K562 (cell line): ENCODE measurements around the gene SLIT1. TPM values are rescaled to one million over a fixed set of nuclear protein-coding genes. Genes with fewer than 3 reads are reported as not detected.

Experiments used
- ATAC-seq: fragments of 200-7000 bp; cut with Tn5 transposase; 3 replicates; pipeline ENCODE4 v1.9.1; 2020; ENCODE audit warnings: moderate library complexity
- BruUV-seq: library from RNA; stranded (reverse); fragments of 400-500 nt; replicated peaks from 2 replicates; lab custom pipeline; 2021; lab: Mats Ljungman, UMichigan
- CTCF ChIA-PET: fragments of 300-600 bp; formaldehyde crosslinking; extraction: SDS; loops from one replicate; lab custom pipeline; 2021; ENCODE audit warnings: low intra/inter-chr PET ratio; lab: Yijun Ruan, JAX
- POLR2A ChIA-PET: fragments of 300-600, 350-650 bp; sonication (Branson Sonifier 250); formaldehyde crosslinking; extraction: SDS; loops from one replicate; lab custom pipeline; 2021; ENCODE audit warnings: antibody characterized with exemption, inconsistent platforms; lab: Yijun Ruan, JAX
- DNase-seq, 4 experiments: peaks; one replicate each; pipeline versions ENCODE4 v3.0.0 to v3.0.0-alpha.2; 2011 to 2018; ENCODE audit warnings: low spot score in 3 of 4, mixed read lengths in 3 of 4; ENCODE audit errors: extremely low read depth in 1 of 4
- FAIRE-seq: peaks from 2 replicates; lab custom pipeline; 2011; peaks lifted over from hg19 to GRCh38; lab: Jason Lieb, UNC
- H2AFZ ChIP-seq: 2 replicates; pipeline ENCODE4 v1.6.0; 2011; ENCODE audit warnings: low read depth, low read length, control low read depth, inconsistent platforms
- H3K27ac ChIP-seq: fragments of 200-600 bp; 3 replicates; pipeline ENCODE4 v1.8.0; 2011; ENCODE audit warnings: low read depth, mild to moderate bottlenecking, control low read depth, inconsistent platforms, low read length, moderate library complexity, mixed read lengths; ENCODE audit errors: extremely low read depth
- H3K27me3 ChIP-seq, 2 experiments: fragments of 300-600 bp in 1 of 2; 2 replicates in 1 of 2; 3 replicates in 1 of 2; pipeline versions ENCODE4 v1.6.0 to v1.8.0; 2011; ENCODE audit warnings: inconsistent platforms in 2 of 2, low read length in 2 of 2, mild to moderate bottlenecking in 1 of 2, mixed read lengths in 1 of 2, moderate library complexity in 1 of 2; ENCODE audit not compliant: control insufficient read depth in 2 of 2, insufficient read depth in 2 of 2
- H3K36me3 ChIP-seq: fragments of 300-600 bp; 3 replicates; pipeline ENCODE4 v1.8.0; 2011; ENCODE audit warnings: mild to moderate bottlenecking, low read length, inconsistent platforms; ENCODE audit not compliant: control insufficient read depth, insufficient read depth
- H3K4me1 ChIP-seq, 2 experiments: fragments of 200-600 bp in 1 of 2; replicated peaks in 1 of 2; 2 replicates in 1 of 2; 3 replicates in 1 of 2; pipeline versions ENCODE4 v1.5.1 to v1.8.0; 2011; ENCODE audit warnings: inconsistent platforms in 2 of 2, low read length in 2 of 2, mild to moderate bottlenecking in 1 of 2, mixed read lengths in 1 of 2, moderate library complexity in 1 of 2; ENCODE audit not compliant: control insufficient read depth in 2 of 2, insufficient read depth in 2 of 2
- H3K4me2 ChIP-seq: 2 replicates; pipeline ENCODE4 v1.6.1; 2011; ENCODE audit warnings: low read length, control low read depth, inconsistent platforms, mixed read lengths; ENCODE audit not compliant: insufficient read depth
- H3K4me3 ChIP-seq: fragments of 200-600 bp; sonication (generic), shearing (Covaris generic); 2 replicates; pipeline ENCODE4 v1.5.1; 2016; ENCODE audit warnings: control low read depth, inconsistent platforms
- H3K79me2 ChIP-seq: fragments of 200-600 bp; 3 replicates; pipeline ENCODE4 v1.8.0; 2011; ENCODE audit warnings: low read length, inconsistent platforms; ENCODE audit not compliant: control insufficient read depth, insufficient read depth
- H3K9ac ChIP-seq, 2 experiments: 2 replicates each; pipeline versions ENCODE4 v1.6.0 to v1.6.1; 2011; ENCODE audit warnings: low read depth in 2 of 2, low read length in 2 of 2, control low read depth in 1 of 2, inconsistent platforms in 1 of 2, mild to moderate bottlenecking in 1 of 2, mixed read lengths in 1 of 2; ENCODE audit not compliant: insufficient read depth in 1 of 2
- H3K9me1 ChIP-seq: one replicate; pipeline ENCODE4 v1.6.0; 2011; ENCODE audit warnings: inconsistent platforms, mild to moderate bottlenecking, low read length, moderate library complexity; ENCODE audit not compliant: control insufficient read depth, insufficient read depth
- H3K9me3 ChIP-seq: replicated peaks from 2 replicates; pipeline ENCODE4 v1.5.1; 2011; ENCODE audit warnings: low read depth, low read length, inconsistent platforms; ENCODE audit not compliant: control insufficient read depth, insufficient read depth
- H4K20me1 ChIP-seq: replicated peaks from 2 replicates; pipeline ENCODE4 v1.6.1; 2011; ENCODE audit warnings: low read length, inconsistent platforms, mixed read lengths; ENCODE audit not compliant: control insufficient read depth, insufficient read depth
- BCOR ChIP-seq: fragments of 450-650 bp; IDR thresholded peaks from 2 replicates; pipeline ENCODE4 v1.6.1; 2016
- GATA2 ChIP-seq: sonication (generic); formaldehyde crosslinking; IDR thresholded peaks from 2 replicates; pipeline ENCODE4 v1.4.0; 2020; ENCODE audit warnings: mild to moderate bottlenecking, missing genetic modification reagents
- MECOM ChIP-seq: fragments of 250-450 bp; sonication (Bioruptor Pico); IDR thresholded peaks from 2 replicates; pipeline ENCODE4 v1.8.0; 2022; ENCODE audit warnings: inconsistent platforms
- RBM17 ChIP-seq: fragments of 200-400 bp; formaldehyde crosslinking; IDR thresholded peaks from 2 replicates; pipeline ENCODE4 v1.6.1; 2017; ENCODE audit warnings: low read depth, mild to moderate bottlenecking, low read length, borderline replicate concordance
- SREBF1 ChIP-seq: fragments of 150-350 bp; IDR thresholded peaks from 2 replicates; pipeline ENCODE4 v1.6.1; 2014; ENCODE audit warnings: antibody characterized with exemption, low read depth, low read length, borderline replicate concordance
- U2AF2 ChIP-seq: fragments of 200-400 bp; formaldehyde crosslinking; optimal IDR thresholded peaks from 2 replicates; pipeline ENCODE3; 2017; ENCODE audit warnings: low read depth, mild to moderate bottlenecking, low read length
- ZNF24 ChIP-seq: fragments of 450-650 bp; IDR thresholded peaks from 2 replicates; pipeline ENCODE4 v1.6.1; 2016
- ZNF347 ChIP-seq: fragments of 450-650 bp; formaldehyde crosslinking; IDR thresholded peaks from 2 replicates; pipeline ENCODE4 v1.4.0; 2020; ENCODE audit warnings: low read depth, mild to moderate bottlenecking, moderate library complexity
- ZNF408 ChIP-seq: fragments of 250-450 bp; sonication (Bioruptor Pico); IDR thresholded peaks from 2 replicates; pipeline ENCODE4 v1.4.0; 2020; ENCODE audit warnings: low read depth, mild to moderate bottlenecking, moderate library complexity
- WGBS: fragments of 100-300 bp; shearing (Covaris generic); methylation state at CpG from one replicate; pipeline ENCODE4 v1.1.6; 2016; ENCODE audit warnings: low coverage, mixed read lengths; ENCODE audit not compliant: insufficient coverage; ENCODE audit errors: missing lambda C conversion rate; 5-methylcytosine and 5-hydroxymethylcytosine counted together
- in situ Hi-C: fragments of 300-500 bp; cut with MboI; formaldehyde crosslinking; loops from 4 replicates; pipeline ENCODE4 v1.15.0; 2018; ENCODE audit warnings: inconsistent platforms, mixed read lengths
- intact Hi-C: fragments of 100-400 bp; cut with micrococcal nuclease; formaldehyde crosslinking; loops from 2 replicates; pipeline ENCODE4 v1.14.2; 2022
- polyA plus RNA-seq, 8 experiments: library from polyadenylated mRNA; depleted of rRNA in 4 of 8; stranded (reverse) in 5 of 8; unstranded in 3 of 8; fragments of >200 nt; fragmentation: Nextera tagmentation in 2 of 8; fragmentation: Illumina TruSeq in 1 of 8; extraction: Ambion mirVana in 2 of 8; extraction: Trizol in 1 of 8; gene quantifications; 2 replicates each; pipeline versions ENCODE4 v1.2.1 to v1.2.3, GENCODE V29; 2011 to 2014; ENCODE audit warnings: inconsistent platforms in 1 of 8, missing spikeins in 1 of 8
- total RNA-seq, 7 experiments: library from RNA; depleted of rRNA in 6 of 7; stranded (reverse); fragments of >200 nt in 6 of 7; fragmentation: Illumina TruSeq in 2 of 7; extraction: Trizol in 2 of 7; gene quantifications; 2 replicates each; pipeline versions ENCODE4 v1.2.1 to v1.2.3, GENCODE V29; 2011 to 2021; ENCODE audit warnings: low replicate concordance in 1 of 7
- TF ChIP-seq, protein P1 (sequence below): sonication (generic); formaldehyde crosslinking; IDR thresholded peaks from 2 replicates; pipeline ENCODE4 v1.9.0; 2022; ENCODE audit warnings: mild to moderate bottlenecking, missing genetic modification reagents
- TF ChIP-seq, protein P2 (sequence below): fragments of 250-450 bp; sonication (Bioruptor Pico); IDR thresholded peaks from 2 replicates; pipeline ENCODE4 v1.5.0; 2020; ENCODE audit warnings: mild to moderate bottlenecking
- TF ChIP-seq, protein P3 (sequence below): fragments of 450-650 bp; IDR thresholded peaks from 2 replicates; pipeline ENCODE4 v1.6.1; 2018; ENCODE audit not compliant: partially characterized antibody

SLIT1 gene
- total and polyA plus RNA-seq, 9 of the 15 experiments (the other 6 are each of a cell fraction or from before 2014, with no cell fraction given), result 0.01 to 0.11 (median 0.04) TPM; not detected in 3

- TF ChIP-seq SREBF1 (no peak), RBM17 (no peak), U2AF2 (no peak), MECOM (CRISPR knock-in tag) (no peak), BCOR (no peak), ZNF24 (peak; percentile 94)
Measured at GRCh38 chr10:97067716-97068391, 117.9 kb downstream of the SLIT1 start (continued).

GRCh38 chr10:97066877-97067555 lies 118.7 kb downstream of the SLIT1 start:
- H3K4me2 ChIP-seq, result no peak overlapping the region
- in situ Hi-C loops (no loop called here), intact Hi-C loops (no loop called here)
- BruUV-seq, result no TSS peak
- ChIA-PET POLR2A (interaction anchor here (0.6 kb wide), 1 partner anchor 1524 kb away, joined by 3 read pairs; no protein-coding TSS in a partner anchor), CTCF (no interaction called here)
- H3K9me1 ChIP-seq, result no peaks in the 10 kb centered on the region
- H3K9me3 ChIP-seq, result no peaks in the 10 kb centered on the region
- FAIRE-seq (no peak), ATAC-seq (no peak), DNase-seq (no peak)
- H4K20me1 ChIP-seq, result no peaks in the 10 kb centered on the region
- WGBS, result 15% methylated on average over 6 of the region's 13 CpGs
- no peaks in the 10 kb centered on the region for H3K36me3 ChIP-seq
- peaks cover 4 to 42% of the 10 kb centered on the region in 2 experiments; a peak in 3 of 5 replicates for H3K27me3 ChIP-seq
- H3K27ac ChIP-seq, result no peak overlapping the region
- H3K4me3 ChIP-seq, result no peak overlapping the region
- no peak overlapping the region for H2AFZ ChIP-seq
- H3K4me1 ChIP-seq, result no peaks in the 10 kb centered on the region; a peak in 1 of 5 replicates
- H3K9ac ChIP-seq, result no peak overlapping the region
- no peaks in the 10 kb centered on the region for H3K79me2 ChIP-seq
- TF ChIP-seq, protein P1, sequence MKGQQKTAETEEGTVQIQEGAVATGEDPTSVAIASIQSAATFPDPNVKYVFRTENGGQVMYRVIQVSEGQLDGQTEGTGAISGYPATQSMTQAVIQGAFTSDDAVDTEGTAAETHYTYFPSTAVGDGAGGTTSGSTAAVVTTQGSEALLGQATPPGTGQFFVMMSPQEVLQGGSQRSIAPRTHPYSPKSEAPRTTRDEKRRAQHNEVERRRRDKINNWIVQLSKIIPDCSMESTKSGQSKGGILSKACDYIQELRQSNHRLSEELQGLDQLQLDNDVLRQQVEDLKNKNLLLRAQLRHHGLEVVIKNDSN (CRISPR knock-in tag), result no peak
- TF ChIP-seq, protein P2, sequence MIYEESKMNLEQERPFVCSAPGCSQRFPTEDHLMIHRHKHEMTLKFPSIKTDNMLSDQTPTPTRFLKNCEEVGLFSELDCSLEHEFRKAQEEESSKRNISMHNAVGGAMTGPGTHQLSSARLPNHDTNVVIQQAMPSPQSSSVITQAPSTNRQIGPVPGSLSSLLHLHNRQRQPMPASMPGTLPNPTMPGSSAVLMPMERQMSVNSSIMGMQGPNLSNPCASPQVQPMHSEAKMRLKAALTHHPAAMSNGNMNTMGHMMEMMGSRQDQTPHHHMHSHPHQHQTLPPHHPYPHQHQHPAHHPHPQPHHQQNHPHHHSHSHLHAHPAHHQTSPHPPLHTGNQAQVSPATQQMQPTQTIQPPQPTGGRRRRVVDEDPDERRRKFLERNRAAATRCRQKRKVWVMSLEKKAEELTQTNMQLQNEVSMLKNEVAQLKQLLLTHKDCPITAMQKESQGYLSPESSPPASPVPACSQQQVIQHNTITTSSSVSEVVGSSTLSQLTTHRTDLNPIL, result no peak
- TF ChIP-seq ZNF347 (CRISPR knock-in tag) (no peak), ZNF408 (no peak), GATA2 (CRISPR knock-in tag) (no peak)
- TF ChIP-seq, protein P3, sequence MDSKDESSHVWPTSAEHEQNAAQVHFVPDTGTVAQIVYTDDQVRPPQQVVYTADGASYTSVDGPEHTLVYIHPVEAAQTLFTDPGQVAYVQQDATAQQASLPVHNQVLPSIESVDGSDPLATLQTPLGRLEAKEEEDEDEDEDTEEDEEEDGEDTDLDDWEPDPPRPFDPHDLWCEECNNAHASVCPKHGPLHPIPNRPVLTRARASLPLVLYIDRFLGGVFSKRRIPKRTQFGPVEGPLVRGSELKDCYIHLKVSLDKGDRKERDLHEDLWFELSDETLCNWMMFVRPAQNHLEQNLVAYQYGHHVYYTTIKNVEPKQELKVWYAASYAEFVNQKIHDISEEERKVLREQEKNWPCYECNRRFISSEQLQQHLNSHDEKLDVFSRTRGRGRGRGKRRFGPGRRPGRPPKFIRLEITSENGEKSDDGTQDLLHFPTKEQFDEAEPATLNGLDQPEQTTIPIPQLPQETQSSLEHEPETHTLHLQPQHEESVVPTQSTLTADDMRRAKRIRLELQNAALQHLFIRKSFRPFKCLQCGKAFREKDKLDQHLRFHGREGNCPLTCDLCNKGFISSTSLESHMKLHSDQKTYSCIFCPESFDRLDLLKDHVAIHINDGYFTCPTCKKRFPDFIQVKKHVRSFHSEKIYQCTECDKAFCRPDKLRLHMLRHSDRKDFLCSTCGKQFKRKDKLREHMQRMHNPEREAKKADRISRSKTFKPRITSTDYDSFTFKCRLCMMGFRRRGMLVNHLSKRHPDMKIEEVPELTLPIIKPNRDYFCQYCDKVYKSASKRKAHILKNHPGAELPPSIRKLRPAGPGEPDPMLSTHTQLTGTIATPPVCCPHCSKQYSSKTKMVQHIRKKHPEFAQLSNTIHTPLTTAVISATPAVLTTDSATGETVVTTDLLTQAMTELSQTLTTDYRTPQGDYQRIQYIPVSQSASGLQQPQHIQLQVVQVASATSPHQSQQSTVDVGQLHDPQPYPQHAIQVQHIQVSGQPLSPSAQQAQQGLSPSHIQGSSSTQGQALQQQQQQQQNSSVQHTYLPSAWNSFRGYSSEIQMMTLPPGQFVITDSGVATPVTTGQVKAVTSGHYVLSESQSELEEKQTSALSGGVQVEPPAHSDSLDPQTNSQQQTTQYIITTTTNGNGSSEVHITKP, result no peak
